Esophagus squamous epithelium (tissue), 5 donors: ENCODE results near the gene RFLNA. TPM values are rescaled to one million over a fixed set of nuclear protein-coding genes. Genes with fewer than 3 reads are reported as not detected.

Experiments
- DNase-seq: peaks from one replicate; lab custom pipeline; 2025; lab: John Stamatoyannopoulos, UW
- H3K27ac ChIP-seq, 4 donors: fragments of 200-600 bp; sonication (generic); one replicate each; pipeline ENCODE4 v1.5.1; 2016 to 2019; ENCODE audit warnings: mild to moderate bottlenecking in 1 of 4
- H3K27me3 ChIP-seq, 4 donors: fragments of 200-600 bp; sonication (generic); 1 replicate in 3 of 4; 2 replicates in 1 of 4; pipeline versions ENCODE4 v1.5.1 to v1.6.0; 2017 to 2021; ENCODE audit warnings: antibody characterized with exemption in 1 of 4
- H3K36me3 ChIP-seq, 3 donors: fragments of 200-600 bp; sonication (generic); one replicate each; pipeline ENCODE4 v1.5.1; 2016 to 2019
- H3K4me1 ChIP-seq, 3 donors: fragments of 200-600 bp; sonication (generic); one replicate each; pipeline ENCODE4 v1.5.1; 2017 to 2019
- H3K4me3 ChIP-seq, 4 donors: fragments of 200-600 bp; sonication (generic); 1 replicate in 3 of 4; 2 replicates in 1 of 4; pipeline ENCODE4 v1.5.1; 2016 to 2019; ENCODE audit warnings: mild to moderate bottlenecking in 2 of 4, moderate library complexity in 1 of 4
- H3K9me3 ChIP-seq, 3 donors: fragments of 200-600 bp; sonication (generic); one replicate each; pipeline ENCODE4 v1.5.1; 2016 to 2019
- CTCF ChIP-seq, 6 experiments: fragments of 450-650 bp in 4 of 6; fragments of 200-600 bp in 2 of 6; sonication (generic) in 2 of 6; IDR thresholded peaks; one replicate each; pipeline ENCODE4 v1.5.1; 2016 to 2019; ENCODE audit warnings: antibody characterized with exemption in 6 of 6, mild to moderate bottlenecking in 4 of 6, moderate library complexity in 4 of 6
- POLR2A ChIP-seq, 4 donors: fragments of 450-650 bp; IDR thresholded peaks; one replicate each; pipeline ENCODE4 v1.6.1; 2017; ENCODE audit warnings: antibody characterized with exemption in 4 of 4, mild to moderate bottlenecking in 4 of 4, moderate library complexity in 3 of 4
- WGBS, 2 donors: methylation state at CpG; one replicate each; pipeline ENCODE4 v1.1.5; 2018; 5-methylcytosine and 5-hydroxymethylcytosine counted together
- intact Hi-C: fragments of 100-400 bp; cut with DNase I; formaldehyde crosslinking; loops from one replicate; pipeline ENCODE4 v1.15.0; 2022
- total RNA-seq, 4 donors: library from RNA; depleted of rRNA; stranded (reverse); fragments of >200 nt; gene quantifications; one replicate each; pipeline ENCODE4 v1.1.0, GENCODE V29; 2016
- donor health status: DM: yes; HTN: yes; CAD: no.

The RFLNA gene
- total RNA-seq, 4 donors from 2014 or later = 0.23 to 0.57 (median 0.45) TPM; not detected in 1

GRCh38 chr12:124317400-124317799 is 22.5 kb downstream of the RFLNA start:
- DNase-seq = no peak
- no peaks in the 10 kb centered on the region for H3K27me3 ChIP-seq
- no peak overlapping the region for H3K27ac ChIP-seq
- H3K4me1 ChIP-seq = no peaks in the 10 kb centered on the region
- TF ChIP-seq CTCF (IDR thresholded peaks at IDR 0.05) = no peak
- TF ChIP-seq POLR2A (IDR thresholded peaks at IDR 0.05) = no peak
- 64 to 68% methylated on average over 5 to 6 of the region's 12 CpGs for WGBS, 2 donors
- H3K4me3 ChIP-seq = no peak overlapping the region
- intact Hi-C loops = no loop called here
- no peaks in the 10 kb centered on the region for H3K36me3 ChIP-seq
- H3K9me3 ChIP-seq = no peaks in the 10 kb centered on the region

- intact Hi-C loops = no loop called here
- peaks cover 0 to 2% (median 1%) of the 10 kb centered on the region in 3 donors for H3K36me3 ChIP-seq
- WGBS, 2 donors = 65 to 74% methylated on average over 13 to 24 of the region's 25 CpGs
- H3K27ac ChIP-seq = no peak overlapping the region
- H3K4me3 ChIP-seq = no peak overlapping the region
- no peaks in the 10 kb centered on the region for H3K27me3 ChIP-seq
- peaks cover 0 to 2% (median 0%) of the 10 kb centered on the region in 3 donors for H3K9me3 ChIP-seq
- H3K4me1 ChIP-seq = no peaks in the 10 kb centered on the region
- TF ChIP-seq CTCF (IDR thresholded peaks at IDR 0.05) = no peak
- no peak for TF ChIP-seq POLR2A (IDR thresholded peaks at IDR 0.05)
- no peak for DNase-seq
Measured at GRCh38 chr12:124318278-124319020, 23.6 kb downstream of the RFLNA start.

- peaks cover 10 to 13% (median 11%) of the 10 kb centered on the region in 3 donors for H3K36me3 ChIP-seq
- intact Hi-C loops = loop anchor here (5.0 kb wide), 1 partner anchor 282 kb away; no protein-coding TSS in a partner anchor
- no peak for DNase-seq
- H3K4me1 ChIP-seq = no peaks in the 10 kb centered on the region
- H3K9me3 ChIP-seq = peaks cover 0 to 13% (median 0%) of the 10 kb centered on the region in 3 donors
- no peaks in the 10 kb centered on the region for H3K27me3 ChIP-seq
- H3K27ac ChIP-seq = no peak overlapping the region
- no peak for TF ChIP-seq CTCF (IDR thresholded peaks at IDR 0.05)
- no peak for TF ChIP-seq POLR2A (IDR thresholded peaks at IDR 0.05)
- no peak overlapping the region for H3K4me3 ChIP-seq
- 57 to 58% methylated on average over 4 to 6 of the region's 11 CpGs for WGBS, 2 donors
Measured at GRCh38 chr12:124319368-124320050, 24.6 kb downstream of the RFLNA start.

GRCh38 chr12:124321040-124321481 is 26.2 kb downstream of the RFLNA start:
- Histone ChIP-seq H3K27ac (no peak overlapping the region), H3K4me1 (no peaks in the 10 kb centered on the region), H3K27me3 (no peaks in the 10 kb centered on the region), H3K4me3 (no peak overlapping the region), H3K9me3 (peaks cover 0 to 18% (median 0%) of the 10 kb centered on the region in 3 donors), H3K36me3 (peaks cover 18 to 28% (median 26%) of the 10 kb centered on the region in 3 donors)
- WGBS, 2 donors = 10% methylated on average over 2 of the region's 6 CpGs; no CpG with 5 or more reads in 1 of the 2 donors
- TF ChIP-seq POLR2A (IDR thresholded peaks at IDR 0.05) (no peak), CTCF (IDR thresholded peaks at IDR 0.05) (peak; percentile 75 to 94 (median 92))
- intact Hi-C loops = loop anchor here (5.0 kb wide), 1 partner anchor 284 kb away; no protein-coding TSS in a partner anchor
- DNase-seq = no peak
